SJCRH30 (cell line): ENCODE measurements around the gene CERS2. TPM values are rescaled to one million over a fixed set of nuclear protein-coding genes. Genes with fewer than 3 reads are reported as not detected.
A peak's percentile ranks its signal among the peaks of the same experiment; 100 is the strongest.

Experiments used
- DNase-seq, 2 experiments: peaks; one replicate each; pipeline ENCODE4 v3.0.0-alpha.2; 2015 to 2020
- H3K27ac ChIP-seq: fragments of 250-450 bp; sonication (Bioruptor Pico); 2 replicates; pipeline ENCODE4 v1.5.1; 2020; ENCODE audit warnings: mild to moderate bottlenecking, moderate library complexity
- H3K27me3 ChIP-seq: fragments of 250-450 bp; sonication (Bioruptor Pico); 2 replicates; pipeline ENCODE4 v1.5.1; 2020; ENCODE audit warnings: mild to moderate bottlenecking, moderate library complexity
- H3K36me3 ChIP-seq: fragments of 250-450 bp; sonication (Bioruptor Pico); 2 replicates; pipeline ENCODE4 v1.5.1; 2020; ENCODE audit warnings: mild to moderate bottlenecking, moderate library complexity
- H3K4me1 ChIP-seq: fragments of 250-450 bp; sonication (Bioruptor Pico); 2 replicates; pipeline ENCODE4 v1.5.1; 2020; ENCODE audit warnings: mild to moderate bottlenecking, moderate library complexity
- H3K4me3 ChIP-seq: fragments of 250-450 bp; sonication (Bioruptor Pico); 2 replicates; pipeline ENCODE4 v1.5.1; 2020; ENCODE audit warnings: mild to moderate bottlenecking, moderate library complexity
- H3K9me3 ChIP-seq: fragments of 250-450 bp; sonication (Bioruptor Pico); replicated peaks from 2 replicates; pipeline ENCODE4 v1.5.1; 2020; ENCODE audit warnings: mild to moderate bottlenecking, moderate library complexity
- total RNA-seq: library from RNA; depleted of rRNA; stranded (reverse); fragments of >200 nt; shearing (Covaris generic); gene quantifications from 2 replicates; pipeline ENCODE4 v1.2.3, GENCODE V29; 2014

Gene CERS2
- total RNA-seq, 1 experiment from 2014 or later: 95.2 TPM

DNA sequence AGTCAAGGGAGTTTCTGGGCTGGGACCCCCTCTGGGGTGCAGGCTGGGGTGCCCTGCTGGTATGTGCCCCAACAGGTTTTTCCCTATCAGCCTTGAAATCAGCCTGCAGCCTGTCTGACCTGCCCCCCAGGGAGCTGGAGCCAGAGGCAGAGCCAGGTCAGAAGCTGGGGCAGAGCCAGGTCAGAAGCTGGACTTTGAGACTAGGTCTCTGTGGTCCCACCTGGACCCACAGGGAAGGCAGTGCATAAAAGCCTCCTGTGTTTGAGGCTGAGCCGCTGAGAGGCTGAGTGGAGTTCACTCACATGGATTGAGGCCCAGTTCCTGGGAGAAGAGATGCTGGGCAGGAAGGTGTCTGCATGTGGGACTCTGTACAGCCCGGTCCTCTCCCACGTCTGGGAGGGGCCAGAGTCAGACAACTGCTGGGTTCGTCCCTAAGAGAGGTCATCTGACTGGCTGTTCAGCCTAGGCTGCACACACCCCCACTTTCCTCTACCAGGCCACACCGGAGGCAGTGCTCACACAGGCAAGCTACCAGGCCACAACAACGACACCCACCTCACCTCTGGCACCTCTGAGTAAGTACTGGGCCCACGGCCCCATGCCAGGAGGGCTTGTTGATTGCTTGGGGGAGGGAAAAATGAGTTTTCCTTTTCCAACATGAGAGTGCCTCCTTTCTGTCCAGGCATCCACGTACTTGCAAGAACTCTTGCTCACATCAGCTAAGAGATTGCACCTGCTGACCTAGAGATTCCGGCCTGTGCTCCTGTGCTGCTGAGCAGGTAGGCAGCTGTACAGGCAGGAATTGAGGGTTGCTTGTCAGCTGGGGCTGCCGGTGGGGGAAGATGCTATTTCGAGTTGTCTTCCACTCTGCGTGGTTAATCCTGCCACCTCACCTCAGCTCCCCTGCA lies 7.4 kb upstream of the CERS2 start, which contains the start of gene ANXA9:
TSS of gene ANXA9 (plus strand) at position 488 of the 908 bp plus-strand sequence. CDS start 814 bp downstream, outside the sequence.
- no peak for DNase-seq
- H3K27ac ChIP-seq: no peak within 1 kb of the TSS
- H3K36me3 ChIP-seq: no peaks in the 10 kb centered on the region
- H3K4me3 ChIP-seq: no peak within 1 kb of the TSS
- no peaks in the 10 kb centered on the region for H3K27me3 ChIP-seq
- no peaks in the 10 kb centered on the region for H3K9me3 ChIP-seq
- H3K4me1 ChIP-seq: peaks cover 26% of the 10 kb centered on the region; the same call in 1 of the 2 replicates

DNA sequence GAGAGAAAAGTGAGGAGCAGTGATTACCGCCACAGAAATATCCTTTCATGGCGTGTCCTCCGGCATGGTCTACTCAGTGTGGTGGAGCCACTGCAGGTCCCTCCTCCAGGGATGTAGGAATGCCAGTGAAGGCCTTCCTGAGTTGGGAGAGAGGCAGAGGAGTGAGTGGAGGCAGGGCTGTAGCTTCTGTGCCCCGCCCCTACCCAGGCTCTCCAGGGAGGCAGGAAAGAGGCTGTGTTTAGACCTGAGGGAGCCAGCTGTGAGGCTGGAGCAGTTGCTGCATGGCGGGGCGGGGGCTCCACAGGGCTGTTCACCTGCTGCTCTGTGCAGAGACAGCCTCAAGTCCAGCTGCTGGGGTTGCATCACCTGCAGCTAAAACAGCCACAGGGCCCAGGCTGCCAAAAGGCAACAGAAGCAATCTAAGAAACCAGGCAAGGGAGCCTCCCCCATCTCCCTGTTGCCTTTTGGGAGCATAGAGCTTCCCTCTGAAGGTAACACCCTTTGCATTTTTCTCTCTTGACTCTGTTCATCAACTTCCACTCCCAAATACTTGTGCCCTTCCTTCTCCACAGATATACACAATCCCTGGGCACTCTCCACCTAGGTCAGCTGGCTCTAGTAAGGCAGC lies 6.7 kb upstream of the CERS2 start:
- peaks cover 27% of the 10 kb centered on the region; the same call in 1 of the 2 replicates for H3K4me1 ChIP-seq
- DNase-seq: peak; percentile 72 to 76
- H3K4me3 ChIP-seq: no peak overlapping the region
- no peak overlapping the region for H3K27ac ChIP-seq
- H3K27me3 ChIP-seq: no peaks in the 10 kb centered on the region
- no peaks in the 10 kb centered on the region for H3K9me3 ChIP-seq
- no peaks in the 10 kb centered on the region for H3K36me3 ChIP-seq

DNA sequence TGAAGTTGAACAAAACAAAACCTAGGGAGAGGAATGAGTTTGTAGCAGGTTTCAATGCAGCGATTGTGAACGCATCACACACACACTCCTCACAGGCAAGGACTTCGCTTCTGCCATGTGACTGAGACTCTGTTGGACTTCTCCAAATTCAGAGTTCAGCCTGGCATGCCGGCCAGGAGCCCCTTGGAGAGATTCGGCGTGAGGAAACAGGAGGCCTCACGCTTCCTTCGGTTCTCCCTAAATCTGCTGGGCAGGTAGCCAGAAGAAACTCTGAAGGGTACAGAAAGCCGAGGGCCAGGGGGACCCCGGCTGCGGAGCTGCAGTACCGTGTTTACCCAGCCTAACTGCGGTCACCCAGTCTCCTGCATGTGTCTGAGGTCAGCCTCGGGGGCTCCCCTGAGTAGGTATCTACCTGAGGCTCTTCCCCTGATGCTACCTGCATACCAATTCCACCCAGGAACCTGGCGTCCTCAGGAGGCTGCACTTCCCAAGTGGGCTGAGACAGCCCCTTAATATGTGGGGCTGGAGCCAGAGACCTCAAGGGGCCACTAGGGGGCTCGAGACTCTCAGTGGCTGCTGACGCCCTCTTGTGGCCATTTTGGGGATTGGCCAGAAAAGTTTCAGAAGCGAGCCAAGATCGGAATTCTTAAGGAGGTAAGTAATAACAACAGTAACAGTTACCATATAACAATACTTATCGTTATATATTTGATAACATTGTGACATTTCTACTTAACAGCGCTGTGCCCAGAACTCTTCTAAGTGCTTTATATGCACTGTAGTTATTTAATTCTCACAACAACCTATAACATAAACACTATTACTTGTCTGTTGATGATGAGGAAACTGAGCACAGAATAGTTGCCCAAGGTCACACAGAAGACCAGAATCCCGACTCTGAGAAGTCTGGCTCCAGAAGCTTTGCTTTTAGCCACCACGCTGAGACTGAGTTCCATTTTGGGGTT lies 4.7 kb upstream of the CERS2 start:
- no peak overlapping the region for H3K27ac ChIP-seq

GRCh38 chr1:150976879-150977694 lies 2.5 kb upstream of the CERS2 start:
- H3K27ac ChIP-seq: no peak overlapping the region
- no peak overlapping the region for H3K4me3 ChIP-seq

More for the DNA sequence above, 4.7 kb upstream of the CERS2 start:
- no peaks in the 10 kb centered on the region for H3K36me3 ChIP-seq
- no peaks in the 10 kb centered on the region for H3K27me3 ChIP-seq
- no peaks in the 10 kb centered on the region for H3K9me3 ChIP-seq
- DNase-seq: peak; percentile 79 to 93
- H3K4me1 ChIP-seq: peaks cover 23% of the 10 kb centered on the region; the same call in 1 of the 2 replicates
- peak overlapping the region; percentile 36 for H3K4me3 ChIP-seq

GRCh38 chr1:150976401-150976821 lies 1.8 kb upstream of the CERS2 start:
- Histone ChIP-seq H3K27ac (no peak overlapping the region), H3K4me3 (no peak overlapping the region), H3K36me3 (peaks cover 5% of the 10 kb centered on the region; the same call in 1 of the 2 replicates), H3K27me3 (no peaks in the 10 kb centered on the region), H3K4me1 (peaks cover 31% of the 10 kb centered on the region), H3K9me3 (no peaks in the 10 kb centered on the region)
- DNase-seq: no peak

More at GRCh38 chr1:150976879-150977694, 2.5 kb upstream of the CERS2 start:
- peak; percentile 62 to 67 for DNase-seq
- H3K9me3 ChIP-seq: no peaks in the 10 kb centered on the region
- peaks cover 34% of the 10 kb centered on the region for H3K4me1 ChIP-seq
- H3K36me3 ChIP-seq: no peaks in the 10 kb centered on the region
- H3K27me3 ChIP-seq: no peaks in the 10 kb centered on the region

DNA sequence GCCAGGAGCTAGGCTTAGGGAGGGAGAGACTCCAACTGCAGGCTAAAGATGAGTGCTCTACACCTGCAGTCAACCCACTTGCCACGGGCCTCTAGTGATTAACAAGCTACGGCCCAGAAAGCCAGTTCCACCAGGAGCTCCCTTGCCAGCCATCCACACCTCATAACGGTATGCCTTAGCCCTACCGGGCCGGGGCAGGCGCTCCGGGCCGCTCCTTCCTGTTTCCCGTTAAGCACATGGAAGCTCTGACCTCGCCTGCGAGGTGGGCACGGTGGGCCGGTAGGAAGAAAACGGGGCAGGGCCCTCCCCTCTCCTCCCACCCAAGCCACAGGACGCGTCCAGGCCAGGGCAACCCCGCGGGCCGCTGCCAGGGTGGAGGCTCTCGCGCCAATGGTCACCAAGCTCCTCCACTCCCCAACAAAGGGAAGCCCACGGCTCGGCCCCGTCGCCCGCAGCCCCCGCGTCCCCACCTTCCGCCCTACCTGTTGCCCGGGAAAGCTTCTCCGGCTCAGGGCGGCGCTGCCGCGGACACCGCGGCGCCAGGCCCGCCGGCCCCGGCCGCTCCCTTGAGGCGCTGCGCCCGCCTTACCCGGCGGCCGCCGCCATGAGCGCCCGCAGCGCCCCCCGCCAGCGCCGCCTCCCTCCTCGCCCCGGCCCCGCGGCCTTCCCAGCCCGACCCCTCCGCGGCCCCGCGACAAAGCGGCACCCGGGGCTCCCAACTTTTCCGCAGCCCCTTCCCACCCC lies 627 bp downstream of the CERS2 start:
- Histone ChIP-seq H3K36me3 (peaks cover 6% of the 10 kb centered on the region; the same call in 1 of the 2 replicates), H3K9me3 (no peaks in the 10 kb centered on the region), H3K4me3 (peak overlapping the region; percentile 99), H3K27me3 (no peaks in the 10 kb centered on the region), H3K27ac (peak overlapping the region; percentile 76), H3K4me1 (peaks cover 25% of the 10 kb centered on the region)
- peak; percentile 32 to 33 for DNase-seq

DNA sequence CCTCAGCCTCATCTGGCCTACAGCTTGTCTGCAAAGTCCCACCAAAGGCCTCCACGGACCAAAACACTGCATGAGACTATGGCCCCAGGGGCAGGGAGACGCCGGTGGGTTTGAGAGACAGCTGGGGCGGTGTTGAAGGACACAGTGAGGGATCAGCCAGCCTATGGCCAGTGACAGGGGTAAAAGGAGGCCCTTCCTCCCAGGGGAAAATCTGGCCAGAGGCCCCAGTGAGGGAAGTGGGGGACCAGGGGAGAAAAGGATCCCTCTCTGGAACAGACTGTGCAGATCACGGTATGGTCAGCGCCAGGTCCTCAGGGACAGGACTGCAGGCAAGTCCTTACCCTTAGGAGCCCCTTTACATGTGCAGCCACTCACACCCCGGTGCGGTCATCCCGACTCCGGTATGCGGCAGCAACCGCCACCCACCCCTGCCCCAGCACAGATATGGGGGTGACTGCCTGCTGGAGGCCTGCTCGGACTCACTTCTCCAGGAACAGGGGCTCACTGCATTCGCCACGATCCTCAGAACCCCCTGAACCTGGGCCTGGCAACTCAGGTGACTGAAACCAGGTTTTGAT lies 1.3 kb downstream of the CERS2 start:
- peak in 1 of 2 experiments; percentile 39 for DNase-seq
- H3K4me1 ChIP-seq: peaks cover 25% of the 10 kb centered on the region
- no peaks in the 10 kb centered on the region for H3K9me3 ChIP-seq
- peak overlapping the region; percentile 99 for H3K4me3 ChIP-seq
- peaks cover 10% of the 10 kb centered on the region for H3K36me3 ChIP-seq
- H3K27me3 ChIP-seq: no peaks in the 10 kb centered on the region
- peak overlapping the region; percentile 76 for H3K27ac ChIP-seq

- peaks cover 19% of the 10 kb centered on the region for H3K36me3 ChIP-seq
- no peak overlapping the region for H3K4me3 ChIP-seq
- H3K27ac ChIP-seq: no peak overlapping the region
- peaks cover 23% of the 10 kb centered on the region for H3K4me1 ChIP-seq
- DNase-seq: no peak
- H3K27me3 ChIP-seq: no peaks in the 10 kb centered on the region
- H3K9me3 ChIP-seq: no peaks in the 10 kb centered on the region
Measured at GRCh38 chr1:150972417-150972940, 2.2 kb downstream of the CERS2 start.

GRCh38 chr1:150971583-150972416 lies 2.8 kb downstream of the CERS2 start:
- Histone ChIP-seq H3K27ac (no peak overlapping the region), H3K27me3 (no peaks in the 10 kb centered on the region), H3K4me1 (peaks cover 18% of the 10 kb centered on the region), H3K9me3 (no peaks in the 10 kb centered on the region), H3K36me3 (peaks cover 26% of the 10 kb centered on the region), H3K4me3 (no peak overlapping the region)
- no peak for DNase-seq

GRCh38 chr1:150970808-150971582 lies 3.6 kb downstream of the CERS2 start:
- Histone ChIP-seq H3K9me3 (no peaks in the 10 kb centered on the region), H3K4me1 (peaks cover 18% of the 10 kb centered on the region), H3K27ac (no peak overlapping the region), H3K27me3 (no peaks in the 10 kb centered on the region), H3K4me3 (no peak overlapping the region), H3K36me3 (peaks cover 34% of the 10 kb centered on the region)
- DNase-seq: no peak

DNA sequence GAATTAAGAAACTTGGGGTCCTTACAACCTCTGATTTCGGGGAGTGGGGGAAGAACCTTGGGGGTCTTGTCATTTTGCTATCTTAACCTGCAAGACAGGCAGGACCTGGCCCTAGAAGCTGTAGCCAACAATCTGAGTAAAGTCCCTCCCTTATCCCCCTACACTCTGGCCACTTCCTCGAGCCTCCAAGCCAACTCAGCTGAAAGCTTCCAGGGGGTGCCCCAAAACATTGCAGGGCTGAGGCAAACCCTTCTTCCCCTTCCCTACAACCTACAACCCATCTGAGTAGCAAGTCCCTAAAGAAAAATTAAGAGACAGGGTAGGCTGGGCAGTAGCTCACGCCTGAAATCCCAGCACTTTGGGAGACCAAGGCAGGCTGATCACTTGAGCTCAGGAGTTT lies 5.0 kb downstream of the CERS2 start:
- DNase-seq: no peak
- H3K9me3 ChIP-seq: no peaks in the 10 kb centered on the region
- H3K4me3 ChIP-seq: no peak overlapping the region
- peaks cover 18% of the 10 kb centered on the region for H3K4me1 ChIP-seq
- H3K27ac ChIP-seq: no peak overlapping the region
- H3K36me3 ChIP-seq: peaks cover 48% of the 10 kb centered on the region
- H3K27me3 ChIP-seq: no peaks in the 10 kb centered on the region
